ENCODE data around the gene ZBTB12. TPM values are rescaled to one million over a fixed set of nuclear protein-coding genes. Genes with fewer than 3 reads are reported as not detected.

The ZBTB12 gene
- total and polyA plus RNA-seq, 2 of the 8 experiments (the other 6 are each of a cell fraction or from before 2014, with no cell fraction given): 20.7 to 40.8 TPM

GRCh38 chr6:31947864-31948263 lies 46.0 kb upstream of the ZBTB12 start:
- Histone ChIP-seq H3K4ac (replicated peaks; ENCODE audit: insufficient read length, low read depth, low read length) (no peak overlapping the region), H2AK5ac (ENCODE audit: low read depth, low read length) (no peak overlapping the region), H3K27me3 (replicated peaks in 1 of 4; ENCODE audit: control insufficient read depth in 3 of 4, extremely low read depth in 1 of 4, insufficient read depth in 3 of 4, low read length in 3 of 4) (peaks cover 0 to 5% (median 2%) of the 10 kb centered on the region in 4 experiments; a peak in 3 of 7 replicates), H3K9me3 (ENCODE audit: insufficient read depth in 2 of 2, low read depth in 1 of 2, low read length in 1 of 2) (no peaks in the 10 kb centered on the region), H3K4me1 (replicated peaks in 1 of 4; ENCODE audit: control insufficient read depth in 3 of 4, insufficient read depth in 4 of 4, low read length in 3 of 4) (peaks cover 0 to 2% (median 0%) of the 10 kb centered on the region in 4 experiments; a peak in 1 of 7 replicates), H3K23me2 (ENCODE audit: low read depth, low read length) (no peaks in the 10 kb centered on the region), H4K91ac (replicated peaks; ENCODE audit: insufficient read length, low read length) (no peak overlapping the region), H2BK5ac (ENCODE audit: low read depth, low read length) (no peak overlapping the region), H2AFZ (ENCODE audit: low read length) (no peak overlapping the region), H3K79me2 (ENCODE audit: control insufficient read depth in 1 of 2, insufficient read depth in 2 of 2, low read length in 2 of 2) (no peaks in the 10 kb centered on the region), H3K14ac (ENCODE audit: insufficient read length) (no peak overlapping the region), H3K18ac (ENCODE audit: extremely low read depth, low read length) (no peak overlapping the region), H2BK15ac (ENCODE audit: low read length) (no peak overlapping the region), H3K4me2 (ENCODE audit: insufficient read depth in 1 of 2, low read depth in 2 of 2, low read length in 2 of 2) (no peak overlapping the region), H4K20me1 (replicated peaks in 1 of 2; ENCODE audit: control insufficient read depth in 1 of 2, insufficient read depth in 2 of 2, low read length in 2 of 2) (no peaks in the 10 kb centered on the region), H3K23ac (ENCODE audit: insufficient read length) (no peak overlapping the region), H3K79me1 (ENCODE audit: low read depth, low read length) (no peaks in the 10 kb centered on the region), H2BK12ac (ENCODE audit: low read depth, low read length) (no peak overlapping the region), H2BK20ac (ENCODE audit: low read length) (no peak overlapping the region), H4K8ac (ENCODE audit: extremely low read depth, insufficient read depth, low read length) (no peak overlapping the region), H3K36me3 (ENCODE audit: control insufficient read depth in 2 of 4, insufficient read depth in 4 of 4, low read length in 3 of 4) (peaks cover 7 to 16% (median 13%) of the 10 kb centered on the region in 4 experiments; a peak in 7 of 8 replicates), H2BK120ac (replicated peaks; ENCODE audit: low read depth, low read length) (no peak overlapping the region), H3K27ac (ENCODE audit: low read depth, low read length) (no peak overlapping the region), H3K56ac (replicated peaks; ENCODE audit: insufficient read length, low read depth, low read length) (no peak overlapping the region), H3K4me3 (ENCODE audit: extremely low read depth in 1 of 4, insufficient read depth in 2 of 4, low read depth in 3 of 4, low read length in 4 of 4) (no peak overlapping the region), H4K5ac (ENCODE audit: insufficient read length, low read depth, low read length) (no peak overlapping the region), H3K9ac (replicated peaks in 1 of 4; ENCODE audit: extremely low read depth in 1 of 4, low read depth in 3 of 4, low read length in 3 of 4) (no peak overlapping the region)
- ChIA-PET CTCF (ENCODE audit: partially characterized antibody) (no interaction called here), POLR2A (ENCODE audit: partially characterized antibody) (interaction anchor here (0.7 to 16.4 kb wide), 8 partner anchors 7 to 151 kb away, joined by 3 to 279 read pairs (median 4); partner anchors contain the start of genes DXO, NELFE and SKIC2)
- 96% methylated on average over 4 of the region's 4 CpGs; no CpG with 5 or more reads in 1 of the 2 experiments for WGBS, 2 experiments (ENCODE audit: extremely low coverage in 1 of 2, insufficient coverage in 1 of 2, insufficient read length in 1 of 2, insufficient replicate concordance in 2 of 2, low coverage in 1 of 2, low lambda C conversion rate in 2 of 2, missing lambda C conversion rate in 1 of 2)
- DNase-seq (ENCODE audit: low read depth in 1 of 2, low spot score in 2 of 2) (no peak), FAIRE-seq (no peak)
- TF ChIP-seq TEAD4 (IDR thresholded peaks at IDR 0.05; ENCODE audit: low read depth, low read length) (no peak), TBP (IDR thresholded peaks at IDR 0.05; ENCODE audit: low read depth, low read length) (no peak), POLR2AphosphoS5 (IDR thresholded peaks at IDR 0.05; ENCODE audit: low read depth, low read length) (no peak)
